HG02763 (cell line): ENCODE measurements around the gene NCOR2.
"Not testable (repeated sequence)": the region's sequence is repeated elsewhere in the genome, so short reads cannot be mapped to it uniquely, and the experiment has no call there.

ENCODE experiments used
- ATAC-seq: cut with Tn5 transposase; IDR thresholded peaks from one replicate; pipeline ENCODE4 v1.9.1; 2021; ENCODE audit warnings: mild to moderate bottlenecking, moderate library complexity; ENCODE audit not compliant: unreplicated experiment

Gene NCOR2

GRCh38 chr12:124601706-124602105 lies 34.3 kb upstream of the NCOR2 start:
- no peak for ATAC-seq

GRCh38 chr12:124599074-124599999 lies 31.9 kb upstream of the NCOR2 start:
- ATAC-seq = no peak

DNA sequence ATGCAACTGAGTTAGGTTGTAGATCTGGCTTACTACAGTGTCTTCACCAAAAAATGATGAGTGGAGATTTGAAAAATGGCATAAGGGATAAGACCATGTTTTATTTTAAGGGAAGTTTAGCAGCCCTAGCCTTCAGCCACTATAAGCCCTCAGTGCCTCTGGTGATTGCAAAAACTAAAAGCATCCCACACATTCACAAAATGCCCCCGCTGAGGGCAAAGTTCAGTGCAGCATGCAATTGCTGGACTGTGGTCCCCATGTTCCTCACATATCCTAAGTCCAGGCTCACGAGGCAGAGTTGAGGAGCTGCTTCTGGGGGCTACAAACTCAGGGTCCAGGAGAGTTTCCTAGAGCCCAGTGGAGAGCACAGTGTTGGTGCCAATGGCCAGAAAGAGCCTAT lies 29.6 kb upstream of the NCOR2 start:
- ATAC-seq = no peak

DNA sequence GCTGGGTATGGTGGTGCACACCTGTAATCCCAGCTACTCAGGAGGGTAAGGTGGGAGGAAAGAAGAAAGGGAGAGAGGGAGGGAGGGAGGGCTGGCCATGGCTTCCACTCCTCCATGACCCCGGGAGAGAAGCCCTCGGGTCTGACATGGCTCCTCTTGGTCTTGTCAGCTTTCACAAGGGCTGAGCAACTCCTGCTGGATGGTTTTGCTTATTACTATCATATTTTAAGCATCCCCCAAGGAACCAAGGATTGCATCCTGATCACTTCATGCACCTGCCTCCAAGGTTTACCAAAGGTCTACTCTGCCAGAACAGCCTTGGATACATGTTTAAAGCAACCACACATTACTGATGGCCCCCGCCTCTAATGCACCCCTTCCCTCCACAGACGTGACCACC lies 28.0 kb upstream of the NCOR2 start:
- no peak for ATAC-seq

DNA sequence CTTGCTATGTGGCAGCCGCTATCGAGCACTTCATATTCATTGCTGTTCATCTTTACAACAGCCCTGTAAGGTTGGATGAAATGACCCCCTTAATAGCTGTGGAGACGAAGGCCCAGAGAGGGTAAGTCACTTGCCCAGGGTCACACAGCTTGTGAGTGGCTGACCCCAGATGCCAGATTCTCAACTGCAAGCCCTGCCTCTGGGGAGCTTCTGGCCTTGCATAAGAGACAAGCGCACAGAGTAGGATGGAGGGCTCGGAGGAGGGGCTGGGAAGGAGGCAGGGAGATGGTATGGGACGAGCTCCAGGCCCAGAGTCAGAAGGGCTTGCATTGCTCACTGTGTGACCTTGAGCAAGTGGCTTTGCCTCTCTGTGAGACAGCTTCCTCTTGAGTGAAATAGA lies 27.4 kb upstream of the NCOR2 start:
- no peak for ATAC-seq

- ATAC-seq = no peak
These were observed 26.5 kb upstream of the NCOR2 start for GRCh38 chr12:124593851-124594401.

GRCh38 chr12:124593176-124593575 lies 25.8 kb upstream of the NCOR2 start:
- no peak for ATAC-seq

GRCh38 chr12:124592481-124593160 lies 25.2 kb upstream of the NCOR2 start:
- no peak for ATAC-seq

DNA sequence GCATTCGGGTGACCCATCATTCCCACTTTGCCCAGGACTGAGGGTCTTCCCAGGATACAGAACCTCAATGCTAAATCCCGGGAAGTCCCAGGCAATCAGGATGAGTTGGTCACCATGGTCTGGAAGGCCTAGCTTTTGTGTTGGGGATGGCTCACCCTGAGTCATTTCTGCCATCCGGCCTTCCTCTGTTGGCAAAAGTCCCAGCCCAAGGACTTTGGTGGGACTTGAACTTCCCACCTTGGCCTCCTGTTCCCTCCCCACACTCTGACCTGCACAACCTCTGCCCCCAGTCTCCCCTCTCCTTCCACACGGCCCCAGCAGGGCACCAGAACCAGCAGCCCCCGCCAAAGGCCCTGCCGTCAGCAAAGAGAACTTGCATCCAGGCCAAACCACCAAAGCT lies 24.6 kb upstream of the NCOR2 start:
- no peak for ATAC-seq

DNA sequence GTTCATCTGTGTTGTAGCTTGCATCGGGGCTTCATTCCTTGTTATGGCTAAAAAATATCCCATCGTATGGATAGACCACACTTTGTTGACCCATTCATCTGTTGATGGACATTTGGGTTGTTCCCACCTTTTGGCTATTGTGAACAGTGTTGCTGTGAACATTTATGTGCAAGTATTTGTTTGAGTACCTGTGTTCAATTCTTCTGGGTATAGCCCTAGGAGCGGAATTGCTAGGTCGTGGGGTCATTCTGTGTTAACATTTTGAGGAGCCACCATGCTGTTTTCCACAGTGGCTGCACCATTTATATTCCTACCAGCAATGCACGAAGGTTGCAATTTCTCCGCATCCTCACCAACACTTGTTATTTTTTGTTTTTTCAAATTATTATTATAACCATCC lies 23.0 kb upstream of the NCOR2 start:
- ATAC-seq = no peak

GRCh38 chr12:124588751-124589267 lies 21.4 kb upstream of the NCOR2 start:
- ATAC-seq = no peak

GRCh38 chr12:124588018-124588634 lies 20.7 kb upstream of the NCOR2 start:
- no peak for ATAC-seq

DNA sequence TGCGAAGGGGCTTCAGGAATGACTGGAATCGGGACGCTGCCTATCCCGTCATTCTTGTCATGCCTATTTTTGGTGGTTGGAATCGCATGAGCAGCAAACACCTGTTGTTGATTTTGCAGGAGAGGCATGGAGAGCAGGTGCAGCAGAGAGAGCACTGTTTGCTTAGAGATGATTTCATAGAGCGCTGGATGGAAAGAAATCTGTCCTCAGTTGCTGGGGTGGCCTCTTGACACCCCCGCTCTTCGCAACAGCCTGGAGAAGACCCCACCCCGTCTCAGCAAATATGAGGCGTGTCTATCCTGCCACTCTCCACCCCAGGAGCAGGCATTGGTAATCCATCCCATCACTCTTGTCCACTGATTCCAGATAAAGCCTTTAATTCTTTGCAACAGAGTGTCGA lies 19.3 kb upstream of the NCOR2 start:
- ATAC-seq = no peak

- not testable (repeated sequence) for ATAC-seq
These were observed 17.1 kb upstream of the NCOR2 start for GRCh38 chr12:124584494-124584893.

GRCh38 chr12:124583854-124584253 lies 16.4 kb upstream of the NCOR2 start:
- no peak for ATAC-seq

DNA sequence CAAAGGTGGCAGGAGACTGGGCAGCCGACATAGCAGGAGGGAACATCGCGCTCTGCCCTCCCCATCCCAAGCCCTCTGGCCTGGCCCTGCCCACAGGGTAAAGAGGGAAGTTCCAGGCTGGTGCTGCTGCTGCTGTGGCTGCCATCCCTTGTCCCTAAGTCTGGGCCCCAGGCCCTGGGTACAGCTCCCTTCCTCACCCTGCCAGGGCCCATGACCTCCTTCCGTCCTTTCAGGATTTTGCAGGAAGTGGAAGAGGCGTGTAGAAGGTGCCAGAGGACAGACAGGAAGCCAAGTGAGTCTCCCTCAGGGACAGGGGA lies 14.7 kb upstream of the NCOR2 start:
- ATAC-seq = no peak

DNA sequence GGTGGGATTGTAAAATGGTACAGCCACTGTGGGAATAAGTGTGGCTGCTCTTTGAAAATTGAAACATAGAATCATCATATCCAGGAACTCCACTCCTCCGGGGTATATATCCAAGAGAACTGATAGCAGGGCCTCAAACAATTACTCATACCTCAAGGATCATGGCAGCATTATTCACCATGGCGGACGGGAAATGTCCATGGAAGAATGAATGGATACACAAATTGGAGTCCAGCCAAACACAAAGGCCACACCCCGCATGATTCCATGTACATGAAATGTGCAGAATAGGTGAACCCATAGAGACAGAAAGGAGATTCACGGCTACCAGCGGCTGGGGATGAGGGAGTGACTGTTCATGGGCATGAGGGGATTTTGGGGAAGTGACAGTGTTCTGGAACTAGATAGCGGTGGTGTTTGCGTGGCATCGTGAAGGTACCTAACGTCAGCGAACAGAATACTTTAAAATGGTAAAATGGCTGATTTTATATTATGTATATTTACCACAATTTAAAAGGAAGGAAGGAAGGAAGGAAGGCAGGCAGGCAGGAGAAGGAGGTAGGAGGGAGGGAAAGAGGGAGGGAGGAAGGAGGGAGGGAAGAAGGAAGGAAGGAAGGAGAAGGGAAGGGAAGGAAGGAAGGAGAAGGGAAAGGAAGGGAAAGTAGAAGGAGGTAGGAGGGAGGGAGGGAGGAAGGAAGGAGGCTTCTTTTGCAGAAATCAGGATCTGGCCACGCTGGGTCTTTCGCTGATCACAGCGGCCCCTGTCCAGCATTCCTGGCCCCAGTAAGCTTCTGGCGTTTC lies 14.1 kb upstream of the NCOR2 start:
- ATAC-seq = no peak

GRCh38 chr12:124579921-124580517 lies 12.6 kb upstream of the NCOR2 start:
- ATAC-seq = no peak

GRCh38 chr12:124578854-124579253 lies 11.4 kb upstream of the NCOR2 start:
- ATAC-seq = no peak

DNA sequence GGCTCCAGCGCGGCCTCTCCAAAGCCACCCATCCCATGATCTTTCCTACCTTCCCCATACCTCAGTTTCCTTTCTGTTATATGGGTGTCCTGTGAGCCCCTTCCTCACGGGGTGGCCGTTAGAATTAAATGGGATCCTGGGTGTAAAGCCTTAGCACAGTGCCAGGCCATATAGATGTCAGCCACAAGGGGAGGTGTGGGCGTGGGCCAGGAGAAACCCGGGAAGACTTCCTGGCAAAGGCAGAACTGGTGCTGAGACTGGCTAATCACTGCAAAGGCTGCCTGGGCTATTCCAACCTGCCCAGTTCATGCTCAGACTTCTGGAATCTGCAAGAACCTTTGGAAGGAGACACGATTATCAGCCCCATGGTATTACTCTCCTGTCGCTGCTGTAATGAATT lies 11.0 kb upstream of the NCOR2 start:
- ATAC-seq = no peak
